GM15510 (cell line): ENCODE data around the gene STXBP6.

ENCODE experiments used
- POLR2A ChIP-seq: IDR thresholded peaks from 3 replicates; pipeline ENCODE4 v1.6.1; 2011; ENCODE audit warnings: borderline replicate concordance; ENCODE audit not compliant: insufficient read length; ENCODE audit errors: extremely low read depth

Gene STXBP6

DNA sequence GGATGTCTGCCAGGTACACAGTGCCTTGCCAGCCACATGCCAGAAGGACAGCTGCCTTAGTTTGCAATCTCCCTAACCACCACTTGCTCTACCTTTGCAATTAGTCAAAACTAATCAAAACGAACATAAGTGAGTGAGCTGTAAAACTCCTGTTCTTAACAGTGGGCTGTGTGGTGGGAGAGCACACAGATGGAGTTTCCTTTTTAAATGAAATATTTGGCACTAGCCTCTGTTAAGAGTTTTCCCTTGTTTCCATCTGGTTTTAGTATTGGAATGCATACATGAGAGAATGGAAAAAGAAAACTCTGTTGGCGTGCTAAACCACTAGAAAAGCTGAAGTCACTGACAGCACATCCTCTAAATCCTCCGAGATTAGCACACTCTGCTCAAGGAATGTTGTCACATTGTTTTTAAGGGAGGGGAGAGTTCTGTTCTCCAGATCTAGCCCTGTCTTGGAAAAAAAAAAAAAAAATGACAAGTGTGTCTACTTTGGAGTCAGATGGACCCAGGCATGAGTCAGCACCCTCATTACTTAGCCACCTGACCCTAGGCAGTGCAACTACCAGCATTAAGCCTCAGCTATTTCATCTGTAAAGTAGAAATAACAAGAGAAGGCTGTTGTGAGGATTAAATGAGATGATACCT, 83.9 kb downstream of the STXBP6 start:
- no peak for TF ChIP-seq POLR2A

DNA sequence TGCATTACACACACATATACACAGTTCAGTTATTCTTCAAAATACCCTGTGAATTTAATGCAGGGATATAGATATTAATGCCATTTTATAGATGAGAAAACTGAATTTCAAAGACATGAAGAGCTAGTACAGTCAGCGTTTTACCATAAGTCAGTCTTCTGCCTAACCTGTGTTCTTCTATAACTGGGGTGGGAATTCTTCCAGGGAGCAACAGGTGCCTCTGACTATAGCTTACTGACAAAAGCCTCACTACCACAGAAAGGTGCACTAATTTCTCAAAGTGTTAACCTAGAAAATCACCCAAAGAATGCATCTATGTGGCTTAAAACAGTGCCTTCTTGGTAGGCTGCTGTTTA, 84.4 kb downstream of the STXBP6 start:
- TF ChIP-seq POLR2A, result no peak

DNA sequence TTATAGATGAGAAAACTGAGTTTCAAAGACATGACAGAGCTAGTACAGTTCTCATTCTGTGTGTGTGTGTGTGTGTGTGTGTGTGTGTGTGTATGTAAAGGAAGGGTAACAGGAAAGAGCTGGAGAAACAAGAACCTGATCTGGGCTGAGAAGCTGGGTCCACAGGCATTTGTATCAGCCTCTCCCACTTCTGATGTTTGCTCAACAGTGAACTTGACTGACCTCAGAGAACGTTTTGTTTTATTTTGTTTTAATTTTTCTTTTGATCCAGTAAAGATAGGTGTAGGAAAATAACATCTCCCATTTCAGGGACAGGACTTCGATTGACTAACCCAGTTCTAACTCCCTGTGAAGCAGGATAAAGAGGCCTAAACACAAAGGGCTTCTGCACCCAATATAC, 85.4 kb downstream of the STXBP6 start:
- no peak for TF ChIP-seq POLR2A

DNA sequence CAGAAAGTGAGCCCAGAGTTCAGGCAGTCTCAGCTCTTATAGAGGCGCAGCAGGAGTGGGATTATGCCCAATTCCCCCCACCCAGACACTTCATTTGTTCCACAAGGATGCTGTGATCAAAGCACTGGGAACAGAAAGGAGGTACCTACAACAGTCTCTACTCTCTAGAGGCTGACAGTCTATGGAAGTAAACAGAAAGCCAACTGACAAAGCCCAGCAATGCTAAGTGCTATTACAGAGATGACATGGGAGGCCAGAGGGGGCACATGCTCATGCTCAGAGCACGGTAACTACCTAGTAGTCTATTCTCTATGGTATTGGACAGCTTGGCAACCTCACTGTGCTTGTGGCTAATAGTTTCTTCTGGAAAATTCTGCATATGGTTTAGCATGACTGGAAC, 85.9 kb downstream of the STXBP6 start:
- no peak for TF ChIP-seq POLR2A

DNA sequence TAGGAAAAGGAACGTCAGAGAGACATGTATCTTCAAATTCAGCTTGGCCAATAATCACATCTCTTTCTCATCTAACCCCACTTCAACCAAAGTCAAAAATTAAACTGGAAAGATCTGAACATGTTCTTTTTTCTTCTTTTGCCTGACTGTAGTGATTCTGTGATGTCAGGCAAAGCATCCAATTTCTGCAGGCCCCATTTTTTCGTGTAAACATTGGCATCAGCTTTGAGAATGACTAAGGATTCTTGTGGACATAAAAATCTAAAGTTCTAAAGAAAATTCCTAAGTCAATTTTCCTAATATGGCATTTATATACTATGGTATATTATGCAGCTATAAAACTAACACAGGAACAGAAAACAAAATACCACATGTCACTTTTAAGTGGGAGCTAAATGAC, 89.1 kb downstream of the STXBP6 start:
- no peak for TF ChIP-seq POLR2A

DNA sequence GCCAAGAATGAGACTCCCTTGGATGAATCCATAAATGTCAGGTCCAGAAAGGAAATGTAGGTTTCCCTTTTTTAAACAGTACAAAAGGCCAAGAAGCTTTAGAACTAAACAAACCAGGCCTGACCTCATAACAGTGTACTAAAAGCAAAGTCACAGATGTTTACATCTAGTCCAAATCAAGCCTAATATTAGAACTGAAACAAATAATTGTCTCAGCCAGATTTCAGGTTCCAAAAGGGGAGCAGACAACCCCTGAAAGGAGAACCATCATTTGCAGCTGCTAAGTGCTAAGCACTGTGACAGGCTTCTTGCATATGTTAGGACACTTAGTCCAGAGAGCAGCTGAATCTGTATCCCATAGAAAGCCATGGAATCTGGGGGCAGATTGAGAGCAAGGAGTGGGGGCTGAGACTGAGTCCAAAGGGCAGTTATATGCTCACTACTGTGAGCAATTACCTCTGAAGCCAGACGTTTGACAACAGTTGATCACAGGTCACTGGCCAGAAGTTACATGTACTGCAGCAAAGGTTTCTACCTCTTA, 90.1 kb downstream of the STXBP6 start:
- TF ChIP-seq POLR2A, result no peak

DNA sequence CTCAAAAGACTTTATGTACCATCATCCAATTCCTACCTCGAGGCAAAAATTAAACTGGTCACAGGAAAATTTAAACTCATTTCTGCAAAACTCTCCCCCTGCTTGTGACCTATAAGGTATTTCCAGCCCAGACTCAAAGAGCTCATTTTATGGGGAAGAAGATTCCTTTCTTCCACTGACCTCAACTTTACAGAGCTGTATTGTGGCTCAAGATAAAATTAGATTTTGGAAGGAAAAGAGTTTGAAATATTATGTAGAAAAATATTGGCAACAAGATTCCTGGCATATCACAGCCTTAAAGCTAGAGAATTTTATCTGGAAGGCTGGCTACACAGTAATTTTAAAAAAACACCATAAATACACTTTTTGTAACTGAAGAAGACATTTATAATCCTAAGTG, 91.7 kb downstream of the STXBP6 start:
- TF ChIP-seq POLR2A, result no peak

DNA sequence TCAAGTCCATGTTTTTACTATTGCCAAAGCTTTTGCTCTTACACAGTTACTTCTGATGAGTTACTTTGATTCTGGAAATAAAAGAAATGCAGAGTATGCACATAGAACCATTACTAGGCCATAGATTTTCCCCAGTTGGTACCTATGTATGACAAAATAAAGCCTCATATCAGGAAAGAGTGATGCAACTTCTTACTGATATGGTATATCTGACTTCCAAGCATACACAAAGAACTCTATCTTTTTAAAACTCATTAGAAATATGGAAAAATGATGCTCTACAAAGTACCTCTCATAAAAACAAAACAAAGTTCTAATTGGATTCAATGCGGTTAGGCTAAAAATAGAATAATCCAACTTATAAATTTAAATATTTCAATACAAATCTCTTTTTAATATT, 92.1 kb downstream of the STXBP6 start:
- no peak for TF ChIP-seq POLR2A

DNA sequence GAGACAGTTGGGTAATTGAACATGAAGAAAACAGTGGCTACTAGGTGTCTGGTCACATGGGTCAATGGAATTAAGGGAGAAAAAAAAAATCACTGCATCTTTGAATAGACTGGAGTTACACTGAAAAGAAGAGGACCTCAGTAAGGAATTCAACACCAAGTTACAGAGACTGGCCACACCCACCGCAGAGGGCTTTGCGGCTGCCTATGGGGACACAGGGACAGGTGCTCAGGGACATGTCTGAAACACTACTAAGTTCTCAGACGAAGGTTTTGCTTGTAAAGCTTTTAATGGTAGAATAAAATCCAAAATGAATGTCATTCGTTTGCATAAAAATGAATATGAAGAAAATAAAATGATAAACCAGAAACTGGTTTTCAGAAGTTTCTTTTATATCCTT, 93.8 kb downstream of the STXBP6 start:
- TF ChIP-seq POLR2A, result no peak

DNA sequence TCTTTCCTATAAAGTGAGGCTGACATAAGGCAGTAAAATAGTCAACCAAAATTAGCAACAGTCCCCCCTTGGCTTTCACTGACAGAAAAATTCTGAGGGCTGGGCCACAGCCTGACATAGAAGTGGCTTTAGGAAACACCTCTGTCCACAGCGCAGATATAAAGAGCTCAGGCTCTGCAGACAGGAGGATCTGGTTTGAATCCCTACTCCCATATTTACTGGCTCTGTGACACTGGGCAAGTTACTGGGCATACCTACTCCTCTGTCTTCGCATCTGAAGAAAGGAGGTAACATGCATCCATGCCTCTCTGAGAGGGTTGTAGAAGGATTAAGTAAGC, 95.3 kb downstream of the STXBP6 start:
- TF ChIP-seq POLR2A, result no peak

DNA sequence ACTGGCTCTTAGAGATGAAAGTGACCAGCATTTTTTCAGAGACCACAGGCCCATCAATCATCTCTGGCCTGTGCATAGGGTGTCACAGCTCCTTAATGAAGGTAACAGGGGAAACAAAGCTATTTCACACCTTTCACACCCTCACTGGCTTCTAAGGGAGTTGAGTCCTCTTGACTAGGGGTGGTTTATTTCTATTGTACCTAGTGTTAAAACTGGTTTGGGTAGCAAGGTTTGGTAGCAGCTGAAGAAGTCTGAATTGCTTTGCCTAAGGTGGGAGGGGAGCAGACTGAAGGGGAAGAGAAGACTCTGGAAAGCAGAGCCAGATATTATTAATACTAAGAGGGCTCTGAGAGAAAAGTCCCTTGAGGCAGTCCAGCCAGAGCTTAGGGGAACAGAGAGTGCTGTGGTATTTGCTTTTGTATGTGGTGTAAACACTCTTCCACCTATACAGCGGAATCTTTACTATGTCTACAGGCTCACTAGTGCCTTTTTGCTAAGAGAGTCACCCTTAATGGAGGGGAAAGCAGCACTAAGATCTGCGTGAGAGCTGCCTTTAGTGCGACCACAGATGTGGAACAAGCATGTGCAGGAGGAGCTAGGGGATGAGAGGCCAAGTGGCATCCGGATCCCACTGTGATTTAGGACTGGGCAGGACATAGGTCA, 95.8 kb downstream of the STXBP6 start:
- TF ChIP-seq POLR2A, result no peak

DNA sequence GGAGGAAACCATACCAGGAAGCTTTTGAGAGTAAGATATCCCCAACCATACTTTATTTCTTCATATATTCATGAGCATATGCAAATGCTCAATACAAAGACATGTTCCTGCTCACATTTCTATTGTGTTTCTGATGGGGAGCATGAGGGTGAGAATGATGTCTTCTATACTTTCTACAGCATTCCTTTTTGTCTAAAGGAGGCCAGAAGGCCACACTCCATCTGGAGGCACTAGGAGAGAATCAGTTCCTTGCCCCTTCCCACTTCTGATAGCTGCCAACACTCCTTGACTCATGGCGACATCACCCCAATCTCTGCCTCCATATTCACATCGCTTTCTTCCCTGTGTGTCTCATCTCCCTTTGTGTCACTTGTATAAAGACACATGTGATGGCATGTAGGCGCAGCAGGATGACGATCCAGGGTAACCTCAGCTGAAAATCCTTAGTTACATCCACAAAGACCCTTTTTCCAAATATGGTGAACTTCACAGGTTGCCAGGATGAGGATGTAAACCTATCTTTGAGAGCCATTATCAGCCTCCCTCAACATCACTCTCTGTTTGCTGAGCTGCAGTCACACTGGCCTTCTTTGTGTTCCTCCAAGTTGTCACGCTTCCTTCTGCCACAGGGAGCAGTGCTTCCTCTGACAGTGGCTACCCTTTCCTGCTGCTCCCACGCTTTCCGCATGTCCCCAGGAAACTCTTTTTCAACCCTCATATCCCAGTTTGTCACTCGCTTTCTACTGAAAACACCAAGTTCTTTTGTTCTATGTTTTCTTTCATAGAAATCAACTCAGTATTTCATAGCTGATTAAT, 96.9 kb downstream of the STXBP6 start:
- TF ChIP-seq POLR2A, result no peak

DNA sequence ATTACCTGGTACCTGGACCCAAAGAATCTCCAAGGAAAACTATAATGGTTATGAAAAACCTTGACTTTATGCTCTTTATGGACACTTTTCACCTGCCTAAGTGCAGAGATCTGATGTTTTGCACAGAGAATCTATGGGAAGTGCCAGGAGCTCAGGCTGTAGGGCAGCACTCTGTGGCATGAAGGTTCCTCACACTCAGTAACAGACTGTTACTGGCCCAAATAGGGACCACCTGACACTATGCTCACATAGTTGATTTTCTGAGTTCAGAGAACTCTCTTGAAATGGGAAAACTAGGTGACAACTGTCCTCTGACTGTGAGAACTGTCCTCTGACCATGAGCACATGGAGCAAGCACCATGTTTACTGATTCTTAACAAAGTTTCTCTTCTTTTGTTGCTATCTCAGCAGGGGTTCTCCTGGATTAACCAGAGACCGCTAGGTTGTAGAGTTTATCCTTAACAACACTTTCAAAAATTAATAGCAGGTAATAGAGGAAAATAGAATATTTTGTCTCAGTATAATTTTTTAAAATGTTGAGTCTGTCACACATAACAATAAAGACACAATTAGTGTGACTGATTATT, 101.6 kb downstream of the STXBP6 start:
- no peak for TF ChIP-seq POLR2A

DNA sequence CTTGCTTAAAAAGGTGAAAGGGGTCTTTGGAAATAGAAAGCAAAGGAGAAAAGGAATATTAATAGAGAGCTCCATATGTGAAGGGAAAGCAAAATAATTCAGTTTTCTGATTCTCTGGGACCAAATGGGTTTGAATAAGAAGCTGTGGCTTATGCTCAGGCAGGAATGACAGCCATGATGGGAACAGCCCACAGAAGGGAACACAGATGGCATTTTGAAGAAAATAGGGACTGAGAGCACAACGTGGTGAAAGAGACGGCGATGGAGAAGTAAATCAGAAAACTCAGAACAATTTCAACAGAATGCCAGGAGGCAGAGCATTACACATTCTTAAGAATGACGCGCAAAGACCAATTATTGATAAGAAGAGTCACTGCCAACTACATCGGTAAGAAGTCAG, 102.8 kb downstream of the STXBP6 start:
- TF ChIP-seq POLR2A, result no peak

DNA sequence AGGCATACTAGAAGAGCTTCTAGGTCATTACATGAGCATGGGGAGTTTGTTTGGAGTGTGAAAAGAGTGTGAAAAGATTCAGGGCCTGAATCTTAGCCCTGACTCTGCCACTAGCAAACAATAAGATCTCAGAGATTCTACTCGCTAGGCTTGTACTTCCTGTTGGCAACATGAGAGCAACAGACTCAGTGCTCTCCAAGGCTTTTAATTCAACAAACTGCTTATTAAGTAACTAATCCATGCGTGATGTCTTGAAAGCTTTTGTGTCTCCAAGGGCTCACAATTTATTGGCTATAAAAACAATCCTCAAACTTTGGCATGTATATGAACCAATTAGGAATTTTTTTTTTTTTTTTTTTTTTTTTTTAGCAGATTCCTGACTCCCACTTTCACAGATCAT, 105.1 kb downstream of the STXBP6 start:
- no peak for TF ChIP-seq POLR2A
